ENCODE measurements around the gene COPZ1. TPM values are rescaled to one million over a fixed set of nuclear protein-coding genes. Genes with fewer than 3 reads are reported as not detected.
"Not testable (repeated sequence)": the region's sequence is repeated elsewhere in the genome, so short reads cannot be mapped to it uniquely, and the experiment has no call there.

Gene COPZ1
- total RNA-seq, 1 donor from 2014 or later = 130 TPM

- no peak for TF ChIP-seq CTCF (IDR thresholded peaks at IDR 0.05; ENCODE audit: unreplicated experiment)
- Mint-ChIP-seq H3K4me1 (ENCODE audit: unreplicated experiment) (peaks cover 11% of the 10 kb centered on the region), H3K9me3 (ENCODE audit: unreplicated experiment) (no peaks in the 10 kb centered on the region), H3K36me3 (ENCODE audit: low read depth, unreplicated experiment) (no peaks in the 10 kb centered on the region), H3K27me3 (ENCODE audit: unreplicated experiment) (peaks cover 2% of the 10 kb centered on the region), H3K27ac (ENCODE audit: unreplicated experiment) (no peak overlapping the region), H3K4me3 (ENCODE audit: unreplicated experiment) (no peak overlapping the region)
- no peak for DNase-seq (ENCODE audit: low spot score)
These were observed 3.6 kb upstream of the COPZ1 start for GRCh38 chr12:54321363-54321762.

- H3K27ac Mint-ChIP-seq (ENCODE audit: unreplicated experiment) = peak overlapping the region; percentile 99
- H3K4me3 Mint-ChIP-seq (ENCODE audit: unreplicated experiment) = peak overlapping the region; percentile 99
- not testable (repeated sequence) for H3K9me3 Mint-ChIP-seq (ENCODE audit: unreplicated experiment); H3K27me3 Mint-ChIP-seq (ENCODE audit: unreplicated experiment); DNase-seq (ENCODE audit: low spot score); H3K36me3 Mint-ChIP-seq (ENCODE audit: low read depth, unreplicated experiment)
- H3K4me1 Mint-ChIP-seq (ENCODE audit: unreplicated experiment) = peaks cover 31% of the 10 kb centered on the region
These were observed 645 bp downstream of the COPZ1 start for GRCh38 chr12:54325442-54326109.

- H3K4me1 Mint-ChIP-seq (ENCODE audit: unreplicated experiment) = peaks cover 36% of the 10 kb centered on the region
- no peak overlapping the region for H3K27ac Mint-ChIP-seq (ENCODE audit: unreplicated experiment)
- no peak overlapping the region for H3K4me3 Mint-ChIP-seq (ENCODE audit: unreplicated experiment)
These were observed 3.8 kb downstream of the COPZ1 start for GRCh38 chr12:54328595-54329337.

GRCh38 chr12:54329759-54330158, 4.8 kb downstream of the COPZ1 start:
- DNase-seq (ENCODE audit: low spot score) = no peak
- no peak for TF ChIP-seq CTCF (IDR thresholded peaks at IDR 0.05; ENCODE audit: unreplicated experiment)
- no peak overlapping the region for H3K27ac Mint-ChIP-seq (ENCODE audit: unreplicated experiment)
- H3K27me3 Mint-ChIP-seq (ENCODE audit: unreplicated experiment) = no peaks in the 10 kb centered on the region
- H3K4me1 Mint-ChIP-seq (ENCODE audit: unreplicated experiment) = peaks cover 36% of the 10 kb centered on the region
- H3K4me3 Mint-ChIP-seq (ENCODE audit: unreplicated experiment) = no peak overlapping the region
- no peaks in the 10 kb centered on the region for H3K36me3 Mint-ChIP-seq (ENCODE audit: low read depth, unreplicated experiment)
- no peaks in the 10 kb centered on the region for H3K9me3 Mint-ChIP-seq (ENCODE audit: unreplicated experiment)

More at GRCh38 chr12:54328595-54329337, 3.8 kb downstream of the COPZ1 start:
- H3K36me3 Mint-ChIP-seq (ENCODE audit: low read depth, unreplicated experiment) = no peaks in the 10 kb centered on the region
- no peak for TF ChIP-seq CTCF (IDR thresholded peaks at IDR 0.05; ENCODE audit: unreplicated experiment)
- H3K9me3 Mint-ChIP-seq (ENCODE audit: unreplicated experiment) = no peaks in the 10 kb centered on the region
- no peaks in the 10 kb centered on the region for H3K27me3 Mint-ChIP-seq (ENCODE audit: unreplicated experiment)
- DNase-seq (ENCODE audit: low spot score) = no peak

GRCh38 chr12:54330442-54330841, 5.5 kb downstream of the COPZ1 start:
- no peak for DNase-seq (ENCODE audit: low spot score)
- Mint-ChIP-seq H3K4me3 (ENCODE audit: unreplicated experiment) (no peak overlapping the region), H3K27me3 (ENCODE audit: unreplicated experiment) (no peaks in the 10 kb centered on the region), H3K27ac (ENCODE audit: unreplicated experiment) (no peak overlapping the region), H3K4me1 (ENCODE audit: unreplicated experiment) (peaks cover 29% of the 10 kb centered on the region), H3K36me3 (ENCODE audit: low read depth, unreplicated experiment) (no peaks in the 10 kb centered on the region), H3K9me3 (ENCODE audit: unreplicated experiment) (no peaks in the 10 kb centered on the region)
- no peak for TF ChIP-seq CTCF (IDR thresholded peaks at IDR 0.05; ENCODE audit: unreplicated experiment)
